Activated CD4-positive, alpha-beta T cell treated with anti-CD3 and anti-CD28 coated beads, Interleukin-2, amount 50 U/mL, for 48 hours (primary cell): Measurements from ENCODE around the gene MGAT4A.

ENCODE experiments used
- DNase-seq, 2 experiments: peaks; one replicate each; pipeline ENCODE4 v3.0.0-alpha.2; 2020

Gene MGAT4A

GRCh38 chr2:98701230-98701629, 29.7 kb downstream of the MGAT4A start:
- no peak for DNase-seq

- DNase-seq = no peak
These were observed 32.0 kb downstream of the MGAT4A start for GRCh38 chr2:98698896-98699295.

DNA sequence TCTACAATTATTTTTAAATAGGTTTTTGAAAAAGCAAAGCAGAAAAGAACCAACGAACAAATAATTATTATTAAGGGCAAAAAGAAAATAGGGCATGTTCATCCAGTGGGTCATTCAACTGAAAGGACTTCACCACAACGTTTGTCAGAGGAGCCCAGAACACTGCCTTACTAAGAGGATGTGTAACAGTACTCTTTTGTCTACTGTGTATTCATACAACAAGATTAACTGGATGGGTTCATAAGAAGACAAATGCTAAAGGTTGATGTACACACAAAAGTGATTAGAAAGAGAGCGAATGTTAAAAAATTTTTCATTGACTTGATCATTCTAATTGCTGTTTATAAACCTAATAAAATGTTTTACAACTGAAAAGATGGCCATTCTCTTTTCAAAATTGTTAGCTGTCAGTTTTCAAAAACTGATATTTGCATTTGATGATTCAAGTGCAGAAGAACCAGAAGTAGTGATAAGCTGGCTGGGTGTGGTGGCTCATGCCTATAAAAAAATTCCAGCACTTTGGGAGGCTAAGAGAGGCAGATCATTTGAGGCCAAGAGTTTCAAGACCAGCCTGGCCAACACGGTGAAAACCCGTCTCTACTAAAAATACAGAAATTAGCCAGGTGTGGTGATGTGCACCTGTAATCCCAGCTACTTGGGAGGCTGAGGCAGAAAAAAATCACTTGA, 33.1 kb downstream of the MGAT4A start:
- no peak for DNase-seq

DNA sequence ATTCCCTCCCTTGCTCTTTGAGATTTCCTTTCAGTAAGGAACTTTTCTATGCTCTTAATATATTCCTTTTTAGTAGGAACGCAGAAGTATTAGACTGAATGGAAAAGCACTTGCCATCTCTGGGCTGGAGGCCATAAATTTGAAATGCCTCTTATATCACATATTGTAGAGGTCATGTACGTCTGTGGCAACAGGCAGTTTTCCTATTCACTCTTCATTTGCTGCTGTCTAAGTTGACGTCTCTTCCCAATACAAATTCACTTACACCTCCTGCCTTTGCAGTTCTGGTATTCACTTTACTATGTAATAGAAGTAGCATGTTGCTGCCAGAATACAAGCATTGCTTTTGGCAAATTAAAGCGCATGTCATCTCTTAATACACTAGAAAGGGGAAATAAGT, 34.7 kb downstream of the MGAT4A start:
- DNase-seq = no peak

GRCh38 chr2:98695255-98695654, 35.7 kb downstream of the MGAT4A start:
- no peak for DNase-seq

DNA sequence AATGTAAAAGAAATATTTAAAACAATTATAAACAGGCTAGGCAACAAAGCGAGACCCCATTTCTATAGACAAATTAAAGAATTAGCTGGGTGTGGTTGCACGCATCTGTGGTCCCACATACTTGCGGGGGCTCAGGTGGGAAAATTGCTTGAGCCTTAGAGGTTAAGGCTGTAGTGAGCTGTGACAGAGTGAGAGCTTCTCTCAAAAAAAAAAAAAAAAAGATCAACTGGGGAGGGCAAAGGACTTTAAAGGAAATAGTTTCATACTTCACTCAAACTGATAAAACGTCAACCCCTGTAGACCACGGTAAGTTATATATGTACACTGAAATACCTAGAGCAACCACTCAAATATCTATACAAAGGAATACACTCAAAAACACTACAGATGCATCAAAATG, 37.5 kb downstream of the MGAT4A start:
- DNase-seq = no peak

GRCh38 chr2:98692090-98693054, 38.6 kb downstream of the MGAT4A start:
- no peak for DNase-seq

- no peak for DNase-seq
These were observed 39.6 kb downstream of the MGAT4A start for GRCh38 chr2:98691303-98691702.

DNA sequence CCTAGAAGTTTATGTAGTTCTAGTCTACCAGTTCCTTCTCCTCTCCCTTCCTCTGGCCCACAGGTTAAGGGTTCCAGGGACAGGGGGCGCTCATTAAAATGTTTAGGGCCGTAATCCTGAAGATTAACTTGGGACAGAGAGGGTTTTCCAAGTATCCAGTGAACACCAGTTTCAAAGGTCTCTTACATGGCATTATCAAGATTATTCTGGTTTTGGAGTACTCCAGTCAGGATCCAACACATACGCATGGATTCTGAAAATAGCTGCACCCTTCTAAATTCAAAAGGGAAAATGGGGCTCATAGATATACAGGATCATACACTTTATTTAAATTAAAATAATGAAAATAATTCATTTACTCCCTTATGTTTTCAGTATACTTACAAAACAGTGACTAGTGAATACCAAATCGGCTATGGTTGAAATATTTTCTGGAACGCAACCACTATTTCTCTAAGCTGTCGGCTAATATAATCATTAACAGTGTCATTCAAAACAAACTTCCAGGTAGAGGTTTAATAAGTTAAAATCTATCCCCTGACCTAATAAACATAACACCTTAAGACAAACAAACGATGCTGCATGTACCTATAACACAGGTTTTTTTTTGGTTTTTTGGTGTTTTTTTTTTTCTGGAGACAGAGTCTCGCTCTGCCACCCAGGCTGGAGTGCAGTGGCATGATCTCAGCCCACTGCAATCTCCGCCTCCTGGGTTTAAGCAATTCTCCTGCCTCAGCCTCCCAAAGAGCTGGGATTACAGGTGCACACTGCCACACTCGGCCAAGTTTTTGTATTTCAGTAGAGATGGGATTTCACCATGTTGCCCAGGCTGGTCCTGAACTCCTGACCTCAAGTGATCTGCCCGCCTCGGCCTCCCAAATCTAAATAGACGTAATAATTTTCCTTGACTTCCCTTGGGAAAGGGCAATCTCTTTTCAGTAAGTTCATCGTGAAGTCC, 44.7 kb downstream of the MGAT4A start:
- DNase-seq = no peak

GRCh38 chr2:98683728-98684127, 47.2 kb downstream of the MGAT4A start:
- DNase-seq = no peak

DNA sequence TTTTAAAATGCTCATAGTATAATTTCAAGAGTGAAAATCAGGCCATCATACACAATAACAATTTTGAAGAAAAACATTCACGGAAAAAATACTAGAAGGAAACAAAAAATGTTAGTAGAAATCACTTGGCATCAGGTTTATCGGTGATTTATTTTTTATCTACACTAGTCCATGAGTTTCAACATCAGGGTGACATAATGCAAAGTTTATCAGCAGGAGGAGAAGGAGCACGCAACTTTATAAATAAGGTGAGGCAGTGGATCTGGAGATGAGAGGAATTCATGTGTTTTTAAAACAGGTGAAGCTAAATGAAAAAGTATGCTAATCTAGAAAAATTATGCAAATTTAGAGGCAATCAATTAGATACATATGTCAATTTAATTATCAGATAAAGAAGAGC, 54.2 kb downstream of the MGAT4A start:
- no peak for DNase-seq

DNA sequence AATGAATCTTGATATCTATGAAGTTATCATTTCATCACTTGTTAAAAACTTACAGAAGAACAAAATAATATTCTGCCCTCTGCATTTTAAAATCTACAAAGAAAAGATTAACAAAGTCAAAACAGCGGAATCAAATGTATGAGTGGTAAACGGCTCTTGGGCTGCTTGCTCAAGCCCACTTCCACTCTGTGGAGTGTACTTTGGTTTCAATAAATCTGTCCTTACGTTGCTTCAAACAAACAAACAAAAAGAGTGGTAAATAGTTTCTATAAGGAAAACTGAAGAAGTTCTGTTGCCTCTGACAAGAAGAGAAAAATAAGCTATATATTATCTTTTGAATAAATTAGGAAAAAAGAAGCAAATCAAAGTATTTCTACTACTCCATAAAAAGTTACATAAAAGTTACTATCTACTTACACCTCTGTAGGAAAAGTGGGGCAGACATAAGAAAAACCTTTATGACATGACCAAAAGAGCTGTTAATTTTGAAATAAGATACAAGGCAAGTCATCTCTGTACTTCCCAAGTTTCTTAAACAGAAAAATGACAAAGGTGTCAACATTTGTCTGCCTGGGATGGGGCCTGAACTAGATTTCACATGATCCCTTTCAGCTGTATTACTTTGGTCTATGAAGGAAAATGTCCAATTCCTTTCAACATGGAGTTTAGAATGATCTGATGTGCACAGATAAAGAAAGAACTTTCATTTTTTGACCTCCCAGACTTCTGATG, 56.5 kb downstream of the MGAT4A start:
- no peak for DNase-seq

- DNase-seq = no peak
These were observed 61.3 kb downstream of the MGAT4A start for GRCh38 chr2:98669675-98670074.

DNA sequence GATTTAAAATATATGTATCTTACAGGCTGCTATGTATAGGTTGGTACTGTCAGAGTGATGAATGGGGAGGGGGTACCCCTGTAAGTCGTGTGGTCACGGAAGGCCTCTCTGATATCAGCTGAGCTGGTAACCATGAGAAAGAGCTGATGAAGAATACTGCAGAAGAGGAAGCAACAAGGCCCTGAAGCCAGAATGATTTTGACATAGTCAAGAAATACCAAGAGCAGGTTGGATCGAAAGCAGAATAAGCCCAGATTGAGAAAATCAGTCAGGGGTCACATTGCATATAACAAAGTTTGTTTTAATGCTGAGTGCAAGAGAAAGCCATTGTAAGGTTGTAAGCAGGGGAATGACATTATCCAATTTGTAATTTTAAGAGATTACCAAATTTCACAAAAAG, 65.3 kb downstream of the MGAT4A start:
- DNase-seq = no peak

DNA sequence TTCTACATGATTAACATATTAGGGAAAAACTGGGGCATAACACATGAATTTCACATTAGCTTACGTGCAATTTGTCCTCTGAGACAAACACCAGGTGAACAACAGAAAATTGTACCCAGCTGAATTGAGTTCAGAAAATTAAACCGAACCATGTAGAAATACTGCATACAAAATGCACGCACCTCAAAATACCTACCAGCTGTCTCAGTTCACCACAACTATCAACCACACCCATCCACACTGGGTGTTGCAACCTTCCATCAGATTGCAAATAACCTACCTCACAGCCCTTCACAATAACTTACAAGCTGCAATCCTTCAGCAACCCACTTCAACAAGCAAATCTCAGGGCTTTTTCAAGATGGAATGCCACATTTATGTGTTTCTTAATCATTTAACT, 66.6 kb downstream of the MGAT4A start:
- peak in 1 of 2 experiments; percentile 44 for DNase-seq

- peak in 1 of 2 experiments; percentile 23 for DNase-seq
These were observed 67.3 kb downstream of the MGAT4A start for GRCh38 chr2:98663511-98664090.

DNA sequence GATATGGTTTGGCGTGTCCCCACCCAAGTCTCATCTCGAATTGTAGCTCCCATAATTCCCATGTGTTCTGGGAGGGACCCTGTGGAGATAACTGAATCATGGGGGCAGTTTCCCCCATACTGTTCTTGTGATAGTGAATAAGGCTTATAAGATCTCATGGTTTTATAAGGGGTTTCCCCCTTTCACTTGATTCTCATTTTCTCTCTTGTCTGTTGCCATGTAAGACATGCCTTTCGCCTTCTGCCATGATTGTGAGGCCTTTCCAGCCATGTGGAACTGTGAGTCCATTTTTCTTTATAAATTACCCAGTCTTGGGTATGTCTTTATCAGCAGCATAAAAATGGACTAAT, 71.5 kb downstream of the MGAT4A start:
- DNase-seq = peak in 1 of 2 experiments; percentile 34

DNA sequence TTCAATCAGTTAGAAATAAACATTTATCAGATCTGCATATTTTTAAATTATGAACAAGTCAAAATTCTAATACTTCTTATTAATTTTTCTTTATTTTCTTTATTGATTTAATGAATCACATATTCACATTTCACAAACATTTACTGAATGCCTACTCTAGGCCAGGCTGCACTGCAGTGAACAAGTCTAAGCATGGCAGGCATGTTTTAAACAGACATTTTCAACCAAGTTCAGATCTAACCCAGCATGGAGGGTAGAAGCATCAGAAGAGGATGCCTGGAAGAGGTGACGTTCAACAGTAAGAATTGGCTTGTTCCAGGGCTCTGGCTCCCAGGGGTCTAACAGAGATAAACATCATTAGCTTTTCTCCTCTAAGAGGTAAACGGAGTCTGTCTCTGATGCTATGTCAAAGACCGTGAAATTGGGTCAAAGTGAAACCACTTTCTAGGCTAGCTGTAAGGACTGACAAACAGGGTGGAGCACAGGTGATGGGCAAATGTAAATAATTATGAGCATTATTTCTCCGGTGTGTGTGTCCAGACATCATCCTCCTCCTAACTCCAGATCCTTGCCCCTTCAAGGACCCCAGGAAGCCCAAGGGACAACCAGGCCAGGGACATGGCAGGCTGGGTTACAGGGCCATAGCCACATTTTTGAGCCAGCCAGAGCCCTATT, 72.0 kb downstream of the MGAT4A start:
- peak in 1 of 2 experiments; percentile 47 for DNase-seq

DNA sequence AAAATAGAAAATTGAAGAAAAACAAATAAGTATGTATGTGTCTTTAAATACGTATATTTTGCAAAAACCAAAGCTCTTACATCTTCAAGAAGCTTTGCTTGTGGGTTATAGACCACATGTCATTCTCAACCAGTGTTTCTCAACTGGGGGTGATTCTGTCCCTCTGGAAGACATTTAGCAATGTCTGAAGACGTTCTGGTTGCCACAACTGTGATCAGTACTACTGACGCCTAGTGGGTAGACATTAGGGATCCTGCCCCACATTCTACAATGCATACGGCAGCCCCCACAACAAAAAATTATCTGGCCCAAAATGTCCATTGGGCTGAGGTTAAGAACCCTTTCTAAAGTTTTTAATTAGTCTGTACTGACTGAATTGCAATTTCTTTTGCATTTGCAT, 74.1 kb downstream of the MGAT4A start:
- DNase-seq = no peak

GRCh38 chr2:98654699-98655495, 76.0 kb downstream of the MGAT4A start:
- DNase-seq = no peak
